ENCODE data around the gene DCLK3. TPM values are rescaled to one million over a fixed set of nuclear protein-coding genes. Genes with fewer than 3 reads are reported as not detected.

Gene DCLK3
- total and polyA plus RNA-seq, 2 of the 4 experiments (the other 2 are of a cell fraction), result not detected

GRCh38 chr3:36663666-36664291 lies 100.6 kb downstream of the DCLK3 start:
- dilution Hi-C loops (cut with HindIII; ENCODE audit: low sequenced_read_pairs, unreplicated experiment), result no loop called here
- CTCF ChIA-PET, result interaction anchor here (1.5 kb wide), 1 partner anchor 13 kb away, joined by 3 read pairs; no protein-coding TSS in a partner anchor

More at GRCh38 chr3:36663666-36664291, 100.6 kb downstream of the DCLK3 start:
- 83% methylated on average over 1 of the region's 2 CpGs; no CpG with 5 or more reads in 1 of the 2 experiments for WGBS, 2 experiments (ENCODE audit: extremely low coverage in 2 of 2, insufficient read length in 1 of 2)
- Histone ChIP-seq H4K91ac (ENCODE audit: insufficient read depth, low read depth, low read length) (no peak overlapping the region), H2AFZ (replicated peaks; ENCODE audit: low read length, poor library complexity) (no peak overlapping the region), H3K23ac (ENCODE audit: low read depth, low read length) (no peak overlapping the region), H3K9me3 (ENCODE audit: control insufficient read depth, insufficient read depth, low read length) (no peaks in the 10 kb centered on the region), H3K4me3 (ENCODE audit: insufficient read depth, low read depth, low read length) (no peak overlapping the region), H2BK120ac (ENCODE audit: low read depth, low read length) (no peak overlapping the region), H3K27me3 (ENCODE audit: control insufficient read depth, insufficient read depth, low read length) (peaks cover 2% of the 10 kb centered on the region; the same call in 1 of the 2 replicates), H3K14ac (replicated peaks; ENCODE audit: low read depth, low read length) (no peak overlapping the region), H3K18ac (ENCODE audit: low read depth, low read length) (no peak overlapping the region), H3K36me3 (ENCODE audit: control insufficient read depth, insufficient read depth, low read length) (no peaks in the 10 kb centered on the region), H3K4ac (ENCODE audit: low read depth, low read length) (no peak overlapping the region), H2BK5ac (ENCODE audit: low read depth, low read length, poor library complexity, severe bottlenecking) (no peak overlapping the region), H2BK15ac (ENCODE audit: low read depth, low read length) (no peak overlapping the region), H2BK20ac (ENCODE audit: low read depth, low read length) (no peak overlapping the region), H2AK5ac (ENCODE audit: low read depth, low read length) (no peak overlapping the region), H3K4me1 (ENCODE audit: control insufficient read depth, insufficient read depth, low read length) (no peaks in the 10 kb centered on the region), H3K79me1 (ENCODE audit: low read depth in 1 of 2, low read length in 2 of 2) (no peaks in the 10 kb centered on the region), H3K9ac (ENCODE audit: low read depth, low read length) (no peak overlapping the region), H3K56ac (ENCODE audit: extremely low read depth, insufficient read depth, low read length) (no peak overlapping the region), H3K4me2 (ENCODE audit: low read depth, low read length) (no peak overlapping the region), H3K9me1 (ENCODE audit: insufficient read depth, low read length) (no peaks in the 10 kb centered on the region), H4K5ac (ENCODE audit: low read depth, low read length) (no peak overlapping the region), H2AK9ac (replicated peaks; ENCODE audit: low read depth, low read length, poor library complexity) (no peak overlapping the region), H4K8ac (ENCODE audit: low read depth in 2 of 2, low read length in 2 of 2) (no peak overlapping the region), H4K20me1 (ENCODE audit: insufficient read depth, low read length) (no peaks in the 10 kb centered on the region), H3K27ac (ENCODE audit: insufficient read depth, low read length) (no peak overlapping the region)
- peak; percentile 60 for DNase-seq
- POLR2A ChIA-PET (ENCODE audit: unreplicated experiment), result no interaction called here
- TF ChIP-seq CEBPB (IDR thresholded peaks at IDR 0.05; ENCODE audit: low read depth, low read length) (0 out of 2 replicates have a peak, but pooled peaks have one; percentile 33), CTCF (conservative IDR thresholded peaks at IDR 0.05; ENCODE audit: low read depth, low read length) (no peak), CHD1 (IDR thresholded peaks at IDR 0.05; ENCODE audit: low read depth, low read length) (no peak), POLR2A (IDR thresholded peaks at IDR 0.05; ENCODE audit: low read depth, low read length) (no peak)
- BruUV-seq (replicated peaks), result no TSS peak
- in situ Hi-C loops (cut with MboI; ENCODE audit: low sequenced_read_pairs), result no loop called here
- intact Hi-C loops (cut with micrococcal nuclease), result no loop called here
- peak; percentile 69 for ATAC-seq (ENCODE audit: low read depth)
